Measurements from ENCODE around the gene TBC1D8.
A peak's percentile ranks its signal among the peaks of the same experiment; 100 is the strongest.

Gene TBC1D8

DNA sequence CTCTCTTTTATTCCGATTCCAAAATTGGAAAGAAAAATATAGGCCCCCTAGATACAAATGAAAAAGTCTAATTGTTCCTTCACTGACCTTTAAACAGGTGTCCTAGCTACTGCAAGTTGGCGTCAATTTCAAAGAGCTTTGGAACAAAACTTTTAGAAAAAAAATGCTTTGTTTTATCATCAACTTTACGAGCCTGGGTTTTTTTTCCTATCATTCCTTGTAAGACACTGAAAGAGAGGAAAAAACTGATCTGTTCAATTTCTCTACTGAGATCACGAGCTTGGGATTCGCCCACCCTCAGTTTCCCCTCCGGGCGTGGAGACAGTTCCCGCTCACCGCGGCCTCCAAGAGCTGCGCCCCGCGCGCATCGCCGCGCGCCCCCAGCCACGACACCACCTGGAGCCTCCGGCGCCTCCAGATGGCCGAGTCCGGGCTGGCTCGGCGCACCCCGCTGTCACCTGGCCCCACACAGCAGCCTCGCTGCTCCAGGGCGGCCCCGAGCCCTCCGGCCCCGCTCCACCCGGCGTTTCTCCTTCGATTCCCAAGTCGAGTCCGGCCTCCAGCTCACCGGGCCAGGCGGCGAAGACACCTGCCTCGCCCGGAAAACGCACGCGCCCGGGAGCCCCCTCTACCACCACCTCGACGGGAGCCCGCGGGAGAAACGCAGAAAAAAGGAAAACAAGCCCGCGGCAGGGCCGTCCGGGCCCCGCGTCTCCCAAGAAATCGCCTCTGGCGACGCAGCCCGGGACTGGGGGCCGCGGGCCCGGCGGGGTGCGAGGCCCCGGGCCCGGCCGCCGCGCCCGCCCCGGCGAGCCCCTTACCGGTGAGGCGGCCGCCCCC lies 656 bp downstream of the TBC1D8 start:
- TF ChIP-seq, protein P1, sequence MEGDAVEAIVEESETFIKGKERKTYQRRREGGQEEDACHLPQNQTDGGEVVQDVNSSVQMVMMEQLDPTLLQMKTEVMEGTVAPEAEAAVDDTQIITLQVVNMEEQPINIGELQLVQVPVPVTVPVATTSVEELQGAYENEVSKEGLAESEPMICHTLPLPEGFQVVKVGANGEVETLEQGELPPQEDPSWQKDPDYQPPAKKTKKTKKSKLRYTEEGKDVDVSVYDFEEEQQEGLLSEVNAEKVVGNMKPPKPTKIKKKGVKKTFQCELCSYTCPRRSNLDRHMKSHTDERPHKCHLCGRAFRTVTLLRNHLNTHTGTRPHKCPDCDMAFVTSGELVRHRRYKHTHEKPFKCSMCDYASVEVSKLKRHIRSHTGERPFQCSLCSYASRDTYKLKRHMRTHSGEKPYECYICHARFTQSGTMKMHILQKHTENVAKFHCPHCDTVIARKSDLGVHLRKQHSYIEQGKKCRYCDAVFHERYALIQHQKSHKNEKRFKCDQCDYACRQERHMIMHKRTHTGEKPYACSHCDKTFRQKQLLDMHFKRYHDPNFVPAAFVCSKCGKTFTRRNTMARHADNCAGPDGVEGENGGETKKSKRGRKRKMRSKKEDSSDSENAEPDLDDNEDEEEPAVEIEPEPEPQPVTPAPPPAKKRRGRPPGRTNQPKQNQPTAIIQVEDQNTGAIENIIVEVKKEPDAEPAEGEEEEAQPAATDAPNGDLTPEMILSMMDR (IDR thresholded peaks at IDR 0.05), result no peak
- TF ChIP-seq ZFX (IDR thresholded peaks at IDR 0.05; ENCODE audit: borderline replicate concordance), result no peak
- peak overlapping the region; percentile 67 for H3K27ac ChIP-seq

DNA sequence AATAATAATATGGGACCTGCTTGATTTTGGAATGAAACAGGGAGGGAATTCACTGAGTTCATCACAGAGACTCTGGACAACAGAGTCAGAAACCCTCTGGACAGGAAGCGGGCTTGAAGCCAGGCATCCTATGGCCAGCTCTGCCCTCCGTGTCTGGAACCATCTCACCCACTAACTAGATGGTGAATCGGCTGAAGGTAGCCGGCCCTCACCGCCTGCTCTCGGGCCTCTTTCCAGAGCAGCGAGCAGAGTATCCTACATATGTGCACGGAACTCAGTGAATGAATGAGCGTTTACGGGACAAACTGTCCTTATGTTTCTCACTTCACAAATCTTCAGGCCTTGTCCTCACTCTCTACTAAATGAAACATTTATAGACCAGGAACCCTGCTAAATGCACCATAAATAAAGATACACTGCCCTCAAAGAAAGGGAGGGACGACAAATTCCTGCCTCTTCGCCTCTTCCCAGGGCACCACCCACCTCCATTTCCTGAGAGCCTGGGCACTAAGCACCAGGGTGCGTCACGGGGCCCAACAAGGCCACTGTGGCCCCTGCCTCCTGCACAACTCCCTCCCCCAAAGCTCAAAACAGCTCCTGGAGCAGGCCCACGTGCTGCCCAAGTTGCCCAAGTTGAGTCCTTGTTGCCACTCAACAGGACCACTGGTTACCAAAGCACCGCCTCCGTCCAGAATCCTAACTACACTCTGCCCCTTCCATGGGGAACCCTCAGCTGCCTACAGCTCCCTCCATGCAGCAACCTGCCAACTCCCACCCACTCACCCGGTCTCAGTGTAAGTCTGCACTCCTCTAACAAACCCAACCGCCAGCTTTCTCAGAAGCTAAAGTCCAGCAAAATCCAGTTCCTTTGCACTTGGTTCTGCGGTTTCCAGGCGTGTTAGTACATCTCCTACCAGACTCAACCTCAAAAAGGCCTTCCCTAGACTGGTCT lies 1.7 kb downstream of the TBC1D8 start:
- no peak for TF ChIP-seq ZFX (IDR thresholded peaks at IDR 0.05; ENCODE audit: borderline replicate concordance)
- TF ChIP-seq, protein P1 (IDR thresholded peaks at IDR 0.05), result no peak
- no peak overlapping the region for H3K27ac ChIP-seq

DNA sequence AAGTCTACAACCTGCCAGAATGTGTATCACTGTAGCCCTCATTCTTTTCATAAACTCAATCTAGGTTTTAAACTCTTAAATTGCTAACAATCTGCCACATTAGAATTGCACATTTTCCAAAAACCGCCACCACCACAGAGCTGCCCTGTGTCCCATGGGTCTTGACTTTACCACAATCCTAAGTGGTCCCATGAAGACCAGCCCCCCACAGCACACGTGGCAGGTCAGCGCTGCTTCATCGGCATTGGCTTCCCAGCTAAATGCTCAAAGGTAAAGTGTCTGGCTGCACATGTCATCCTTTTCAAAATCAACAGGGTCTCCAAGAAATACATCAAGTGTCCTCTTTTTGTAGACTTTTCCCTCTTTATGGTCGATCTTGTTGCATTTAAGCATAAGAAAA lies 2.4 kb downstream of the TBC1D8 start:
- no peak overlapping the region for H3K27ac ChIP-seq
- TF ChIP-seq ZFX (IDR thresholded peaks at IDR 0.05; ENCODE audit: borderline replicate concordance), result no peak
- TF ChIP-seq, protein P1 (IDR thresholded peaks at IDR 0.05), result no peak

DNA sequence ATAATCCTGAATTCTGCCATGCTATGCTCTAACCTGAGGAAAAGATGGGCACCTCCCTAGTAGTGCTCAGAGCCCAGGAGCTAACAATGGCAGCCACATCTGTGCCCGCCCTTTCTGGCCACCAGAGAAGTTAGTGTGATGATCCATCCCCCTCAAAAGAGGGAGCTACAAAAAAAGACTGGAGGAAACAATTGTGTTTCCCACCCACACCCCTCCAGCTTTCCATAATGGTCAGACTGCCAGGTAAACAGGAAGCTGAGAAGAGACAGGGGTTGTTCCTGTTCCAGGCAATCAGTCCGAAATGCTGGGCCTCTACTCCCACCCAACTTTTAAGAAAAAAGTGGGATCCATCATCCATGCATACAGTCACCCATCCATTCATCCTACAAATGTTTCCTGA lies 3.2 kb downstream of the TBC1D8 start:
- H3K27ac ChIP-seq, result no peak overlapping the region
- TF ChIP-seq, protein P1 (IDR thresholded peaks at IDR 0.05), result no peak
- no peak for TF ChIP-seq ZFX (IDR thresholded peaks at IDR 0.05; ENCODE audit: borderline replicate concordance)

DNA sequence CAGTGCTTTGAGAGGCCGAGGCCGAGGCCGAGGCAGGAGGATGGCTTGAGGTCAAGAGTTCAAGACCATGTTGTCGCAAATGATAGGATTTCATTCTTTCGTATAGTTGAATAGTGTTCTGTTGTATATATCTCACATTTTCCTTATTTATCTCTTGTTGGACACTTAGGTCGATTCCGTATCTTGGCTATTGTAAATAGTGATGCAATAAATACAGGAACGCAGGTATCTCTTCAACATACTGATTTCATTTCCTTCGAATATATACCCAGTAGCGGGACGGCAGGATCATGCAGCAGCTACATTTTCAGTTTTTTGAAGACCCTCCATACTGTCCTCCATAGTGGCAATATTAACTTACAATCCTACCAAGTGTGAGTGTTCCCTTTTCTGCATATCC lies 4.1 kb downstream of the TBC1D8 start:
- no peak overlapping the region for H3K27ac ChIP-seq
- TF ChIP-seq, protein P1 (IDR thresholded peaks at IDR 0.05), result no peak

DNA sequence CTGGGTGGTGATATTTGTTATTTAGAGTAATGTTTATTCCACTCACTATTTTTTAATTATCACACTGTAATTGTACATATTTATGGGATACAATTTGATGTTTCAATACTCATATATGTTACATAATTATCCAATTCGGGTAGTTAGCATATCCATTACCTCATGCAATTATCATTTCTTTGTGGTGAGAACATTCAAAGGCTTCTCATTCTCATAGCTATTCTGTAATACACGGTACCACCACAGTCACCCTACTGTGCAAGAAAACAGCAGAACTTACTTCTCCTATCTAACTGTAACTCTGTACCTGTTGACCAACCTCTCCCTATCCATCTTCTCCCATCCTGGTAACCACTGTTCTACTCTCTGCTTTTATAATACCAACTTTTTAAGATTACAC lies 4.6 kb downstream of the TBC1D8 start:
- TF ChIP-seq, protein P1 (IDR thresholded peaks at IDR 0.05), result no peak
- no peak for TF ChIP-seq ZFX (IDR thresholded peaks at IDR 0.05; ENCODE audit: borderline replicate concordance)
- no peak overlapping the region for H3K27ac ChIP-seq
